ENCODE data around the gene POC5. TPM values are rescaled to one million over a fixed set of nuclear protein-coding genes. Genes with fewer than 3 reads are reported as not detected.
"Not testable (repeated sequence)": the region's sequence is repeated elsewhere in the genome, so short reads cannot be mapped to it uniquely, and the experiment has no call there.

POC5 gene
- total RNA-seq, 2 donors from 2014 or later, result 5.8 to 8.8 TPM

- Histone ChIP-seq H3K9me3 (no peaks in the 10 kb centered on the region), H3K4me1 (no peaks in the 10 kb centered on the region), H3K4me3 (no peak overlapping the region), H3K27ac (no peak overlapping the region), H3K27me3 (no peaks in the 10 kb centered on the region), H3K36me3 (no peaks in the 10 kb centered on the region), H3K9ac (ENCODE audit: low read depth in 2 of 2, low read length in 2 of 2) (no peak overlapping the region)
- intact Hi-C loops (cut with DNase I), result no loop called here
- DNase-seq, result no peak
- no peak for TF ChIP-seq CTCF (IDR thresholded peaks at IDR 0.05)
Measured at GRCh38 chr5:75706016-75706415, 11.2 kb downstream of the POC5 start.

GRCh38 chr5:75701856-75702255 is 15.4 kb downstream of the POC5 start:
- H3K9ac ChIP-seq (ENCODE audit: low read depth in 2 of 2, low read length in 2 of 2), result no peak overlapping the region
- H3K9me3 ChIP-seq, result no peaks in the 10 kb centered on the region
- H3K4me1 ChIP-seq, result no peaks in the 10 kb centered on the region
- H3K27me3 ChIP-seq, result no peaks in the 10 kb centered on the region
- H3K36me3 ChIP-seq, result no peaks in the 10 kb centered on the region
- DNase-seq, result no peak
- TF ChIP-seq CTCF (IDR thresholded peaks at IDR 0.05), result no peak
- no peak overlapping the region for H3K4me3 ChIP-seq
- intact Hi-C loops (cut with DNase I), result no loop called here
- H3K27ac ChIP-seq, result no peak overlapping the region

- H3K36me3 ChIP-seq; H3K9me3 ChIP-seq; H3K4me3 ChIP-seq; intact Hi-C loops (cut with DNase I); H3K4me1 ChIP-seq; H3K27me3 ChIP-seq; H3K9ac ChIP-seq (ENCODE audit: low read depth in 2 of 2, low read length in 2 of 2); DNase-seq; H3K27ac ChIP-seq: not testable (repeated sequence)
Measured at GRCh38 chr5:75695472-75696351, 21.5 kb downstream of the POC5 start.

- Histone ChIP-seq H3K4me3 (no peak overlapping the region), H3K9me3 (no peaks in the 10 kb centered on the region), H3K4me1 (no peaks in the 10 kb centered on the region), H3K36me3 (no peaks in the 10 kb centered on the region), H3K9ac (ENCODE audit: low read depth in 2 of 2, low read length in 2 of 2) (no peak overlapping the region), H3K27ac (no peak overlapping the region), H3K27me3 (no peaks in the 10 kb centered on the region)
- DNase-seq, result no peak
- intact Hi-C loops (cut with DNase I), result no loop called here
- TF ChIP-seq CTCF (IDR thresholded peaks at IDR 0.05), result no peak
Measured at GRCh38 chr5:75694781-75695180, 22.5 kb downstream of the POC5 start.

- Histone ChIP-seq H3K27ac (no peak overlapping the region), H3K4me1 (no peaks in the 10 kb centered on the region), H3K4me3 (no peak overlapping the region), H3K9ac (ENCODE audit: low read depth in 2 of 2, low read length in 2 of 2) (no peak overlapping the region), H3K27me3 (no peaks in the 10 kb centered on the region), H3K36me3 (no peaks in the 10 kb centered on the region), H3K9me3 (no peaks in the 10 kb centered on the region)
- no peak for DNase-seq
- intact Hi-C loops (cut with DNase I), result no loop called here
- no peak for TF ChIP-seq CTCF (IDR thresholded peaks at IDR 0.05)
Measured at GRCh38 chr5:75690669-75691068, 26.6 kb downstream of the POC5 start.

GRCh38 chr5:75686480-75686879 is 30.8 kb downstream of the POC5 start:
- H3K27ac ChIP-seq, result no peak overlapping the region
- no peak for TF ChIP-seq CTCF (IDR thresholded peaks at IDR 0.05)
- H3K36me3 ChIP-seq, result no peaks in the 10 kb centered on the region
- intact Hi-C loops (cut with DNase I), result no loop called here
- DNase-seq, result no peak
- no peak overlapping the region for H3K4me3 ChIP-seq
- H3K9me3 ChIP-seq, result no peaks in the 10 kb centered on the region
- H3K27me3 ChIP-seq, result no peaks in the 10 kb centered on the region
- H3K4me1 ChIP-seq, result no peaks in the 10 kb centered on the region
- H3K9ac ChIP-seq (ENCODE audit: low read depth in 2 of 2, low read length in 2 of 2), result no peak overlapping the region

All from colonic mucosa (tissue), 4 donors.